Left ventricle myocardium inferior (tissue), 1 donor: ENCODE data around the gene GNPDA1. TPM values are rescaled to one million over a fixed set of nuclear protein-coding genes. Genes with fewer than 3 reads are reported as not detected.
A peak's percentile ranks its signal among the peaks of the same experiment; 100 is the strongest.

Source experiments
- DNase-seq: peaks from one replicate; pipeline ENCODE4 v3.0.0-alpha.2; 2020
- H3K27ac ChIP-seq: fragments of 200-600 bp; replicated peaks from 2 replicates; pipeline ENCODE4 v1.8.0; 2021
- H3K27me3 ChIP-seq: fragments of 200-600 bp; 2 replicates; pipeline ENCODE4 v1.8.0; 2021; ENCODE audit warnings: low read depth
- H3K36me3 ChIP-seq: fragments of 200-600 bp; 2 replicates; pipeline ENCODE4 v1.8.0; 2021
- H3K4me1 ChIP-seq: fragments of 200-600 bp; 2 replicates; pipeline ENCODE4 v1.8.0; 2021
- H3K4me3 ChIP-seq: fragments of 200-600 bp; 2 replicates; pipeline ENCODE4 v1.8.0; 2021; ENCODE audit warnings: mild to moderate bottlenecking, moderate library complexity
- H3K9me3 ChIP-seq: fragments of 200-600 bp; replicated peaks from 2 replicates; pipeline ENCODE4 v1.8.0; 2021
- intact Hi-C: fragments of 100-400 bp; cut with micrococcal nuclease; formaldehyde crosslinking; loops from one replicate; pipeline ENCODE4 v1.11.0; 2022
- total RNA-seq: library from RNA; stranded (reverse); fragmentation: NEBNext Ultra II Directional; extraction: Animal tissue kit (Norgen Biotek cat#: 25700); gene quantifications from one replicate; pipeline ENCODE4 v1.2.1, GENCODE V29; 2021
- TF ChIP-seq, protein P1 (sequence below): fragments of 200-600 bp; IDR thresholded peaks from 2 replicates; pipeline ENCODE4 v1.8.0; 2021; ENCODE audit warnings: antibody characterized with exemption, mild to moderate bottlenecking, borderline replicate concordance
- donor health status: DM: no; HTN: yes; CAD: no; lungs with severe emphysema.

GNPDA1 gene
- total RNA-seq, 1 donor from 2014 or later = 24.3 TPM

GRCh38 chr5:141957367-141957996 lies 55.3 kb downstream of the GNPDA1 start:
- no peaks in the 10 kb centered on the region for H3K27me3 ChIP-seq
- peaks cover 72% of the 10 kb centered on the region for H3K4me1 ChIP-seq
- TF ChIP-seq, protein P1, sequence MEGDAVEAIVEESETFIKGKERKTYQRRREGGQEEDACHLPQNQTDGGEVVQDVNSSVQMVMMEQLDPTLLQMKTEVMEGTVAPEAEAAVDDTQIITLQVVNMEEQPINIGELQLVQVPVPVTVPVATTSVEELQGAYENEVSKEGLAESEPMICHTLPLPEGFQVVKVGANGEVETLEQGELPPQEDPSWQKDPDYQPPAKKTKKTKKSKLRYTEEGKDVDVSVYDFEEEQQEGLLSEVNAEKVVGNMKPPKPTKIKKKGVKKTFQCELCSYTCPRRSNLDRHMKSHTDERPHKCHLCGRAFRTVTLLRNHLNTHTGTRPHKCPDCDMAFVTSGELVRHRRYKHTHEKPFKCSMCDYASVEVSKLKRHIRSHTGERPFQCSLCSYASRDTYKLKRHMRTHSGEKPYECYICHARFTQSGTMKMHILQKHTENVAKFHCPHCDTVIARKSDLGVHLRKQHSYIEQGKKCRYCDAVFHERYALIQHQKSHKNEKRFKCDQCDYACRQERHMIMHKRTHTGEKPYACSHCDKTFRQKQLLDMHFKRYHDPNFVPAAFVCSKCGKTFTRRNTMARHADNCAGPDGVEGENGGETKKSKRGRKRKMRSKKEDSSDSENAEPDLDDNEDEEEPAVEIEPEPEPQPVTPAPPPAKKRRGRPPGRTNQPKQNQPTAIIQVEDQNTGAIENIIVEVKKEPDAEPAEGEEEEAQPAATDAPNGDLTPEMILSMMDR = no peak
- intact Hi-C loops = loop anchor here (10.0 kb wide), 1 partner anchor 63 kb away; no protein-coding TSS in a partner anchor
- no peak for DNase-seq
- peak overlapping the region; percentile 88 for H3K27ac ChIP-seq
- H3K9me3 ChIP-seq = no peaks in the 10 kb centered on the region
- H3K4me3 ChIP-seq = peak overlapping the region; percentile 65
- H3K36me3 ChIP-seq = no peaks in the 10 kb centered on the region

DNA sequence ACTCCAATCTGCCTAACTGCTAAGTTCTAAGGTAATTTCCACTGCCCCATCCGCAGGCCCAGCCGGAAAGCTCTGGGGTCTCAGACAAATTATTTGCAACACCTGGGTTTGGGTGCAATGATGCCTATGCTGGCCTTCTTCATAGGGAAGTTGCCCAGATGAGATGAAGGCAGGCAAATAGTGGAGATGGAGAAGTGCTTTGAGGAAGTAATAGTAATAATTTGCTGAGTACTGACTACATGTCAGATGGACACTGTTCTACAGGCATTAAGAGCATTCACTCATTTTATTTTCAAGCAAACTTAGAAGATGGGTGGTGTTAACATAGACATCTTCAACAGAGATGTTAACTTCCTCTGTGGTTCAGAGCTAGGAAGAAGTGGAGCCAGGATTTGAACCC lies 58.6 kb downstream of the GNPDA1 start:
- peak overlapping the region; percentile 65 for H3K4me3 ChIP-seq
- intact Hi-C loops = loop anchor here (10.0 kb wide), 1 partner anchor 59 kb away; no protein-coding TSS in a partner anchor
- DNase-seq = no peak
- peaks cover 80% of the 10 kb centered on the region for H3K4me1 ChIP-seq
- peak overlapping the region; percentile 88 for H3K27ac ChIP-seq
- H3K27me3 ChIP-seq = no peaks in the 10 kb centered on the region
- TF ChIP-seq, protein P1 = no peak
- peaks cover 14% of the 10 kb centered on the region for H3K36me3 ChIP-seq
- no peaks in the 10 kb centered on the region for H3K9me3 ChIP-seq

- H3K27me3 ChIP-seq = no peaks in the 10 kb centered on the region
- no peaks in the 10 kb centered on the region for H3K9me3 ChIP-seq
- DNase-seq = no peak
- H3K4me3 ChIP-seq = peak overlapping the region; percentile 65
- TF ChIP-seq, protein P1 = no peak
- H3K27ac ChIP-seq = peak overlapping the region; percentile 88
- intact Hi-C loops = loop anchor here (10.0 kb wide), 1 partner anchor 57 kb away; no protein-coding TSS in a partner anchor
- peaks cover 18% of the 10 kb centered on the region for H3K36me3 ChIP-seq
- peaks cover 80% of the 10 kb centered on the region for H3K4me1 ChIP-seq
Observed at GRCh38 chr5:141952020-141952419, 60.8 kb downstream of the GNPDA1 start.

GRCh38 chr5:141951332-141951781 lies 61.5 kb downstream of the GNPDA1 start:
- peak overlapping the region; percentile 65 for H3K4me3 ChIP-seq
- peak overlapping the region; percentile 88 for H3K27ac ChIP-seq
- H3K27me3 ChIP-seq = no peaks in the 10 kb centered on the region
- DNase-seq = no peak
- intact Hi-C loops = loop anchor here (10.0 kb wide), 1 partner anchor 57 kb away; no protein-coding TSS in a partner anchor
- TF ChIP-seq, protein P1 = peak; percentile 56
- peaks cover 18% of the 10 kb centered on the region for H3K36me3 ChIP-seq
- no peaks in the 10 kb centered on the region for H3K9me3 ChIP-seq
- peaks cover 80% of the 10 kb centered on the region for H3K4me1 ChIP-seq

Other genes starting within 250 kb of the GNPDA1 start
- 16.1 TPM for gene PCDH1, start 134.6 kb downstream of the GNPDA1 start, total RNA-seq
- gene DELE1, start 89.2 kb downstream of the GNPDA1 start, total RNA-seq = 125 TPM
- gene PCDH12, start 54.8 kb downstream of the GNPDA1 start, total RNA-seq = 7.6 TPM
- 120 TPM for gene RNF14, start 43.9 kb downstream of the GNPDA1 start, total RNA-seq
- gene NDFIP1, start 95.8 kb upstream of the GNPDA1 start, total RNA-seq = 62.1 TPM